K562 (cell line): ENCODE data around the gene ACP1. TPM values are rescaled to one million over a fixed set of nuclear protein-coding genes. Genes with fewer than 3 reads are reported as not detected.

ENCODE experiments used
- ATAC-seq: fragments of 200-7000 bp; cut with Tn5 transposase; 3 replicates; pipeline ENCODE4 v1.9.1; 2020; ENCODE audit warnings: moderate library complexity
- BruUV-seq: library from RNA; stranded (reverse); fragments of 400-500 nt; replicated peaks from 2 replicates; lab custom pipeline; 2021; lab: Mats Ljungman, UMichigan
- CTCF ChIA-PET: fragments of 300-600 bp; formaldehyde crosslinking; extraction: SDS; loops from one replicate; lab custom pipeline; 2021; ENCODE audit warnings: low intra/inter-chr PET ratio; lab: Yijun Ruan, JAX
- POLR2A ChIA-PET: fragments of 300-600, 350-650 bp; sonication (Branson Sonifier 250); formaldehyde crosslinking; extraction: SDS; loops from one replicate; lab custom pipeline; 2021; ENCODE audit warnings: antibody characterized with exemption, inconsistent platforms; lab: Yijun Ruan, JAX
- DNase-seq, 4 experiments: peaks; one replicate each; pipeline versions ENCODE4 v3.0.0 to v3.0.0-alpha.2; 2011 to 2018; ENCODE audit warnings: low spot score in 3 of 4, mixed read lengths in 3 of 4; ENCODE audit errors: extremely low read depth in 1 of 4
- FAIRE-seq: peaks from 2 replicates; lab custom pipeline; 2011; peaks lifted over from hg19 to GRCh38; lab: Jason Lieb, UNC
- H2AFZ ChIP-seq: 2 replicates; pipeline ENCODE4 v1.6.0; 2011; ENCODE audit warnings: low read depth, low read length, control low read depth, inconsistent platforms
- H3K27ac ChIP-seq: fragments of 200-600 bp; 3 replicates; pipeline ENCODE4 v1.8.0; 2011; ENCODE audit warnings: low read depth, mild to moderate bottlenecking, control low read depth, inconsistent platforms, low read length, moderate library complexity, mixed read lengths; ENCODE audit errors: extremely low read depth
- H3K27me3 ChIP-seq, 2 experiments: fragments of 300-600 bp in 1 of 2; 2 replicates in 1 of 2; 3 replicates in 1 of 2; pipeline versions ENCODE4 v1.6.0 to v1.8.0; 2011; ENCODE audit warnings: inconsistent platforms in 2 of 2, low read length in 2 of 2, mild to moderate bottlenecking in 1 of 2, mixed read lengths in 1 of 2, moderate library complexity in 1 of 2; ENCODE audit not compliant: control insufficient read depth in 2 of 2, insufficient read depth in 2 of 2
- H3K36me3 ChIP-seq: fragments of 300-600 bp; 3 replicates; pipeline ENCODE4 v1.8.0; 2011; ENCODE audit warnings: mild to moderate bottlenecking, low read length, inconsistent platforms; ENCODE audit not compliant: control insufficient read depth, insufficient read depth
- H3K4me1 ChIP-seq, 2 experiments: fragments of 200-600 bp in 1 of 2; replicated peaks in 1 of 2; 2 replicates in 1 of 2; 3 replicates in 1 of 2; pipeline versions ENCODE4 v1.5.1 to v1.8.0; 2011; ENCODE audit warnings: inconsistent platforms in 2 of 2, low read length in 2 of 2, mild to moderate bottlenecking in 1 of 2, mixed read lengths in 1 of 2, moderate library complexity in 1 of 2; ENCODE audit not compliant: control insufficient read depth in 2 of 2, insufficient read depth in 2 of 2
- H3K4me2 ChIP-seq: 2 replicates; pipeline ENCODE4 v1.6.1; 2011; ENCODE audit warnings: low read length, control low read depth, inconsistent platforms, mixed read lengths; ENCODE audit not compliant: insufficient read depth
- H3K4me3 ChIP-seq: fragments of 200-600 bp; sonication (generic), shearing (Covaris generic); 2 replicates; pipeline ENCODE4 v1.5.1; 2016; ENCODE audit warnings: control low read depth, inconsistent platforms
- H3K79me2 ChIP-seq: fragments of 200-600 bp; 3 replicates; pipeline ENCODE4 v1.8.0; 2011; ENCODE audit warnings: low read length, inconsistent platforms; ENCODE audit not compliant: control insufficient read depth, insufficient read depth
- H3K9ac ChIP-seq, 2 experiments: 2 replicates each; pipeline versions ENCODE4 v1.6.0 to v1.6.1; 2011; ENCODE audit warnings: low read depth in 2 of 2, low read length in 2 of 2, control low read depth in 1 of 2, inconsistent platforms in 1 of 2, mild to moderate bottlenecking in 1 of 2, mixed read lengths in 1 of 2; ENCODE audit not compliant: insufficient read depth in 1 of 2
- H3K9me1 ChIP-seq: one replicate; pipeline ENCODE4 v1.6.0; 2011; ENCODE audit warnings: inconsistent platforms, mild to moderate bottlenecking, low read length, moderate library complexity; ENCODE audit not compliant: control insufficient read depth, insufficient read depth
- H3K9me3 ChIP-seq: replicated peaks from 2 replicates; pipeline ENCODE4 v1.5.1; 2011; ENCODE audit warnings: low read depth, low read length, inconsistent platforms; ENCODE audit not compliant: control insufficient read depth, insufficient read depth
- H4K20me1 ChIP-seq: replicated peaks from 2 replicates; pipeline ENCODE4 v1.6.1; 2011; ENCODE audit warnings: low read length, inconsistent platforms, mixed read lengths; ENCODE audit not compliant: control insufficient read depth, insufficient read depth
- DDX20 ChIP-seq: fragments of 450-650 bp; IDR thresholded peaks from 2 replicates; pipeline ENCODE4 v1.6.1; 2016; ENCODE audit warnings: missing genetic modification characterization, low read depth, mild to moderate bottlenecking, missing compliant biosample characterization, moderate library complexity
- KAT7 ChIP-seq: sonication (generic); formaldehyde crosslinking; IDR thresholded peaks from 2 replicates; pipeline ENCODE4 v1.8.0; 2022; ENCODE audit warnings: missing genetic modification reagents, mild to moderate bottlenecking, borderline replicate concordance
- RBM25 ChIP-seq: fragments of 200-400 bp; formaldehyde crosslinking; IDR thresholded peaks from 2 replicates; pipeline ENCODE4 v1.6.1; 2018; ENCODE audit warnings: low read length, low read depth, moderate library complexity; ENCODE audit not compliant: severe bottlenecking
- RCOR1 ChIP-seq, 2 experiments: IDR thresholded peaks; 2 replicates each; pipeline ENCODE4 v1.6.1; 2012; ENCODE audit warnings: low read depth in 2 of 2, low read length in 2 of 2, borderline replicate concordance in 1 of 2, improper control_type of control experiment in 1 of 2
- STAT5B ChIP-seq: fragments of 250-450 bp; sonication (Bioruptor Pico); IDR thresholded peaks from 2 replicates; pipeline ENCODE4 v1.8.0; 2021; ENCODE audit warnings: mild to moderate bottlenecking, inconsistent platforms
- ZNF445 ChIP-seq: fragments of 250-450 bp; sonication (Bioruptor Pico); IDR thresholded peaks from 2 replicates; pipeline ENCODE4 v1.4.0; 2020; ENCODE audit warnings: low read depth, mild to moderate bottlenecking, moderate library complexity
- WGBS: fragments of 100-300 bp; shearing (Covaris generic); methylation state at CpG from one replicate; pipeline ENCODE4 v1.1.6; 2016; ENCODE audit warnings: low coverage, mixed read lengths; ENCODE audit not compliant: insufficient coverage; ENCODE audit errors: missing lambda C conversion rate; 5-methylcytosine and 5-hydroxymethylcytosine counted together
- in situ Hi-C: fragments of 300-500 bp; cut with MboI; formaldehyde crosslinking; loops from 4 replicates; pipeline ENCODE4 v1.15.0; 2018; ENCODE audit warnings: inconsistent platforms, mixed read lengths
- intact Hi-C: fragments of 100-400 bp; cut with micrococcal nuclease; formaldehyde crosslinking; loops from 2 replicates; pipeline ENCODE4 v1.14.2; 2022
- polyA plus RNA-seq, 8 experiments: library from polyadenylated mRNA; depleted of rRNA in 4 of 8; stranded (reverse) in 5 of 8; unstranded in 3 of 8; fragments of >200 nt; fragmentation: Nextera tagmentation in 2 of 8; fragmentation: Illumina TruSeq in 1 of 8; extraction: Ambion mirVana in 2 of 8; extraction: Trizol in 1 of 8; gene quantifications; 2 replicates each; pipeline versions ENCODE4 v1.2.1 to v1.2.3, GENCODE V29; 2011 to 2014; ENCODE audit warnings: inconsistent platforms in 1 of 8, missing spikeins in 1 of 8
- total RNA-seq, 7 experiments: library from RNA; depleted of rRNA in 6 of 7; stranded (reverse); fragments of >200 nt in 6 of 7; fragmentation: Illumina TruSeq in 2 of 7; extraction: Trizol in 2 of 7; gene quantifications; 2 replicates each; pipeline versions ENCODE4 v1.2.1 to v1.2.3, GENCODE V29; 2011 to 2021; ENCODE audit warnings: low replicate concordance in 1 of 7

Gene ACP1
- total and polyA plus RNA-seq, 9 of the 15 experiments (the other 6 are each of a cell fraction or from before 2014, with no cell fraction given): 139 to 493 (median 189) TPM

DNA sequence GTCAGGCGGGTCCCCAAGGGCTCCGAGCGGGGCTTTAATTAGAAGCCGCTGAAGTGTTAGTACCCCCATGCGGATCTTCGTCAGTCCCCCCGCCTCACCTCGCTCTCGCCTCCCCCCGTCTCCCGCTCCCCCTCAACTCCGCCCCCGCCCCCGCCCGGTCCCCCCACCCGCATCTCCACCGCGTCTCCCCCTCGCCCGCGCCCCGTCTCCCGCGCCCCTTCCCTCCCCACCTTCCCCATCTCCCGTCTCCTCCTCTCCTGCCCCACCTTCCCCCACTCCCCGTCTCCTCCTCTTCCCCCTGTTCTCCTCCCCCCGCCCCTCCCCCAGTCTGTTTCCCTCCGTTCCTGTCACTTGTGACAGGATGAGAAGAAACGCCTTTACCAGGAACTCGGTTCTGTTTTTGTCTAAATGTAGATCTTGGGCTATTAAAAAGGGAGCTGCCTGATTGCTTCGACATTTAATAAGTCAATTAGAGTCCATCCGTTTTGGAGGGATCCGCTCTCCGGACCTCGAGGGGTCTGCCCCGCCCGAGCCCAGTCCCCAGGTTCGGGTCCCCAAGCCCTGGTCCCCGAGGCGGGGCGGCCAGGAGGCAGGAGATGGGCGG, 24.1 kb downstream of the ACP1 start:
- Histone ChIP-seq H3K9ac (no peak overlapping the region), H3K4me2 (no peak overlapping the region), H3K4me3 (no peak overlapping the region), H4K20me1 (no peaks in the 10 kb centered on the region), H3K4me1 (peaks cover 0 to 13% of the 10 kb centered on the region in 2 experiments; a peak in 3 of 5 replicates), H3K36me3 (no peaks in the 10 kb centered on the region), H3K9me1 (no peaks in the 10 kb centered on the region), H3K9me3 (no peaks in the 10 kb centered on the region), H3K27ac (no peak overlapping the region), H2AFZ (no peak overlapping the region), H3K79me2 (no peaks in the 10 kb centered on the region), H3K27me3 (no peaks in the 10 kb centered on the region)
- ChIA-PET CTCF (interaction anchor here (2.3 to 2.9 kb wide), 2 partner anchors 42 to 117 kb away, joined by 13 to 34 read pairs; no protein-coding TSS in a partner anchor), POLR2A (interaction anchor here (0.6 kb wide), 1 partner anchor 269 kb away, joined by 3 read pairs; no protein-coding TSS in a partner anchor)
- whole genome bisulfite sequencing: 40% methylated on average over 1 of the region's 42 CpGs
- no TSS peak for BruUV-seq
- FAIRE-seq (no peak), DNase-seq (no peak), ATAC-seq (no peak)
- in situ Hi-C loops (no loop called here), intact Hi-C loops (no loop called here)
- TF ChIP-seq STAT5B (CRISPR knock-in tag): no peak
- no peak for TF ChIP-seq ZNF445
- no peak for TF ChIP-seq KAT7 (CRISPR knock-in tag)
- TF ChIP-seq RBM25: no peak
- no peak for TF ChIP-seq RCOR1 (IDR thresholded peaks at IDR 0.05; ENCODE audit: borderline replicate concordance in 1 of 2, low read depth in 2 of 2, low read length in 2 of 2)
- no peak for TF ChIP-seq DDX20
